WTC11 (cell line): ENCODE results near the gene VAV2. TPM values are rescaled to one million over a fixed set of nuclear protein-coding genes. Genes with fewer than 3 reads are reported as not detected.

Experiments used
- ATAC-seq: fragments of 200-7000 bp; cut with Tn5 transposase; 2 replicates; pipeline ENCODE4 v1.10.0; 2021; ENCODE audit warnings: mild to moderate bottlenecking, moderate library complexity
- CTCF ChIA-PET: fragments of 300-600 bp; sonication (Branson Sonifier 250); formaldehyde crosslinking; loops from one replicate; lab custom pipeline; 2021; ENCODE audit warnings: antibody characterized with exemption; lab: Charles Lee
- POLR2A ChIA-PET: fragments of 350-600 bp; sonication (Branson Sonifier 250); formaldehyde crosslinking; loops from one replicate; lab custom pipeline; 2021; ENCODE audit warnings: antibody characterized with exemption; lab: Charles Lee
- DNase-seq: peaks from one replicate; pipeline ENCODE4 v3.0.0; 2021; ENCODE audit warnings: low spot score
- H3K27ac Mint-ChIP-seq: 2 replicates; pipeline ENCODE4 v1.8.0; 2021; ENCODE audit warnings: mixed read lengths
- H3K27me3 Mint-ChIP-seq: 2 replicates; pipeline ENCODE4 v1.8.0; 2021; ENCODE audit warnings: low read depth, mild to moderate bottlenecking, moderate library complexity, mixed read lengths
- H3K36me3 Mint-ChIP-seq: 2 replicates; pipeline ENCODE4 v1.8.0; 2021; ENCODE audit warnings: mixed read lengths
- H3K4me1 Mint-ChIP-seq: 2 replicates; pipeline ENCODE4 v1.8.0; 2022; ENCODE audit warnings: mixed read lengths
- H3K4me3 Mint-ChIP-seq: 2 replicates; pipeline ENCODE4 v1.8.0; 2021; ENCODE audit warnings: mild to moderate bottlenecking, moderate library complexity, mixed read lengths
- H3K9me3 Mint-ChIP-seq: 2 replicates; pipeline ENCODE4 v1.8.0; 2021; ENCODE audit warnings: mixed read lengths
- ATF1 ChIP-seq: sonication (generic); formaldehyde crosslinking; IDR thresholded peaks from 2 replicates; pipeline ENCODE4 v1.8.1; 2023; ENCODE audit warnings: mild to moderate bottlenecking, moderate library complexity, missing genetic modification reagents
- CREB1 ChIP-seq: sonication (generic); formaldehyde crosslinking; IDR thresholded peaks from 2 replicates; pipeline ENCODE4 v1.8.0; 2023; ENCODE audit warnings: mild to moderate bottlenecking, missing genetic modification reagents
- CREM ChIP-seq: sonication (generic); formaldehyde crosslinking; IDR thresholded peaks from 2 replicates; pipeline ENCODE4 v1.8.1; 2022; ENCODE audit warnings: mild to moderate bottlenecking, missing genetic modification reagents, moderate library complexity
- E2F4 ChIP-seq: sonication (generic); formaldehyde crosslinking; IDR thresholded peaks from 2 replicates; pipeline ENCODE4 v1.8.1; 2022; ENCODE audit warnings: low read depth, mild to moderate bottlenecking, moderate library complexity, missing genetic modification reagents, borderline replicate concordance
- E2F5 ChIP-seq: sonication (generic); formaldehyde crosslinking; IDR thresholded peaks from 2 replicates; pipeline ENCODE4 v1.8.1; 2022; ENCODE audit warnings: mild to moderate bottlenecking, moderate library complexity, missing genetic modification reagents
- ESRRA ChIP-seq: sonication (generic); formaldehyde crosslinking; IDR thresholded peaks from 2 replicates; pipeline ENCODE4 v1.8.1; 2022; ENCODE audit warnings: mild to moderate bottlenecking, missing genetic modification reagents, borderline replicate concordance
- ETV6 ChIP-seq: sonication (generic); formaldehyde crosslinking; IDR thresholded peaks from 2 replicates; pipeline ENCODE4 v1.8.1; 2022; ENCODE audit warnings: mild to moderate bottlenecking, missing genetic modification reagents
- IRF1 ChIP-seq: sonication (generic); formaldehyde crosslinking; IDR thresholded peaks from 2 replicates; pipeline ENCODE4 v1.8.0; 2023; ENCODE audit warnings: missing genetic modification reagents
- NFYB ChIP-seq: sonication (generic); formaldehyde crosslinking; conservative IDR thresholded peaks from 2 replicates; pipeline ENCODE4 v1.8.0; 2022; ENCODE audit warnings: low read depth, missing genetic modification reagents
- NR2C2 ChIP-seq: sonication (generic); formaldehyde crosslinking; IDR thresholded peaks from 2 replicates; pipeline ENCODE4 v1.8.0; 2022; ENCODE audit warnings: mild to moderate bottlenecking, missing genetic modification reagents
- RORB ChIP-seq: fragments of 250-450 bp; sonication (Bioruptor Pico); IDR thresholded peaks from 2 replicates; pipeline ENCODE4 v1.9.0; 2021; ENCODE audit warnings: mild to moderate bottlenecking
- SMAD4 ChIP-seq: sonication (generic); formaldehyde crosslinking; IDR thresholded peaks from 2 replicates; pipeline ENCODE4 v1.8.0; 2022; ENCODE audit warnings: mild to moderate bottlenecking, missing genetic modification reagents
- SP1 ChIP-seq: sonication (generic); formaldehyde crosslinking; conservative IDR thresholded peaks from 2 replicates; pipeline ENCODE4 v1.8.1; 2022; ENCODE audit warnings: missing genetic modification reagents
- STAT6 ChIP-seq: sonication (generic); formaldehyde crosslinking; conservative IDR thresholded peaks from 2 replicates; pipeline ENCODE4 v1.8.1; 2023; ENCODE audit warnings: mild to moderate bottlenecking, low read depth, missing genetic modification reagents, moderate library complexity
- ZBTB43 ChIP-seq: sonication (generic); formaldehyde crosslinking; IDR thresholded peaks from 2 replicates; pipeline ENCODE4 v1.8.1; 2023; ENCODE audit warnings: mild to moderate bottlenecking, missing genetic modification reagents
- ZNF317 ChIP-seq: sonication (generic); formaldehyde crosslinking; IDR thresholded peaks from 2 replicates; pipeline ENCODE4 v1.8.1; 2023; ENCODE audit warnings: low read depth, mild to moderate bottlenecking, moderate library complexity, missing genetic modification reagents, borderline replicate concordance
- ZNF416 ChIP-seq: fragments of 250-450 bp; sonication (Bioruptor Pico); IDR thresholded peaks from 2 replicates; pipeline ENCODE4 v1.9.0; 2021; ENCODE audit warnings: mild to moderate bottlenecking, inconsistent platforms
- total RNA-seq: library from RNA; stranded (reverse); gene quantifications from 3 replicates; pipeline ENCODE4 v1.2.3, GENCODE V29; 2021
- TF ChIP-seq, protein P1 (sequence below): fragments of 250-450 bp; sonication (Bioruptor Pico); conservative IDR thresholded peaks from 2 replicates; pipeline ENCODE4 v1.9.0; 2021; ENCODE audit warnings: mild to moderate bottlenecking
- TF ChIP-seq, protein P2 (sequence below): sonication (generic); formaldehyde crosslinking; conservative IDR thresholded peaks from 2 replicates; pipeline ENCODE4 v1.8.1; 2022; ENCODE audit warnings: mild to moderate bottlenecking, missing genetic modification reagents
- TF ChIP-seq, protein P3 (sequence below): fragments of 200-600 bp; IDR thresholded peaks from 2 replicates; pipeline ENCODE4 v1.8.0; 2022; ENCODE audit warnings: antibody characterized with exemption

The VAV2 gene
- total RNA-seq, 1 experiment from 2014 or later = 39.7 TPM

- Mint-ChIP-seq H3K27ac (no peak overlapping the region), H3K36me3 (no peaks in the 10 kb centered on the region), H3K4me3 (no peak overlapping the region), H3K27me3 (no peaks in the 10 kb centered on the region), H3K9me3 (no peaks in the 10 kb centered on the region), H3K4me1 (peaks cover 26% of the 10 kb centered on the region)
- ATAC-seq (peak; percentile 27), DNase-seq (no peak)
- TF ChIP-seq, protein P1, sequence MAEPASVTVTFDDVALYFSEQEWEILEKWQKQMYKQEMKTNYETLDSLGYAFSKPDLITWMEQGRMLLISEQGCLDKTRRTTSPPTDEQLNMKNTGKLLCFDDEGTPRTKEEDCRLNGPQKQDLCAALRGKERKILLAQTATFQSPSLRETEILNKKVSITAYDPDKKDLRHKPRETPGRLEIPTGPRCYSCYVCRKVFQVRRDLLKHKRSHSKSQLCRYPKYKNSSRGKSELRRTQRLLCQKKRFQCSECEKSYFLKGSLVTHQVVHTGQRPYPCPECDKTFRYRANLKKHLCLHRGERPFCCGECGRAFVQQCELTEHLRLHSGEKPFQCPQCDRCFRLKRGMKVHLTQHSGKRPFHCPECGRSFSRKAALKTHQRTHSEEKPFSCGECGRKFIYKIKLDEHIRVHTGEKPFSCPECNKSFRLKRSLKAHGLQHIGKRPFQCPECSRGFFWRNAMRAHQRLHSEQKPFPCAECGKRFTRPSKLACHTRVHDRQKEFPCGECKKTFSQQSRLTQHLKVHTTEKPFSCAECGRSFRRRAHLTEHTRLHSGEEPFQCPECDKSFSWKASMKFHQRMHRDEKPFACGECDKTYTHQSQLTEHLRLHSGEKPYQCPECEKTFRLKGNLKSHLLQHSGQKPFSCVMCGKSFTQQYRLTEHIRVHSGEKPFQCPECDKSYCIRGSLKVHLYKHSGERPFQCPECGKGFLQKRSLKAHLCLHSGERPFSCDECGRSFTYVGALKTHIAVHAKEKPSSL = no peak
- TF ChIP-seq ETV6 (CRISPR knock-in tag) (no peak), IRF1 (no peak), ESRRA (CRISPR knock-in tag) (no peak), ZNF317 (CRISPR knock-in tag) (no peak), RORB (CRISPR knock-in tag) (no peak), ZBTB43 (no peak), SMAD4 (CRISPR knock-in tag) (no peak), CREM (CRISPR knock-in tag) (no peak), CREB1 (no peak), ATF1 (CRISPR knock-in tag) (no peak), NFYB (CRISPR knock-in tag) (no peak)
- TF ChIP-seq, protein P2, sequence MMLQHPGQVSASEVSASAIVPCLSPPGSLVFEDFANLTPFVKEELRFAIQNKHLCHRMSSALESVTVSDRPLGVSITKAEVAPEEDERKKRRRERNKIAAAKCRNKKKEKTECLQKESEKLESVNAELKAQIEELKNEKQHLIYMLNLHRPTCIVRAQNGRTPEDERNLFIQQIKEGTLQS (CRISPR knock-in tag) = no peak
- CTCF ChIA-PET = interaction anchor here (0.6 to 1.7 kb wide), 4 partner anchors 9 to 158 kb away, joined by 3 to 9 read pairs (median 4); no protein-coding TSS in a partner anchor
- POLR2A ChIA-PET = no interaction called here
Observed at GRCh38 chr9:133835262-133835901, 156.7 kb downstream of the VAV2 start.

DNA sequence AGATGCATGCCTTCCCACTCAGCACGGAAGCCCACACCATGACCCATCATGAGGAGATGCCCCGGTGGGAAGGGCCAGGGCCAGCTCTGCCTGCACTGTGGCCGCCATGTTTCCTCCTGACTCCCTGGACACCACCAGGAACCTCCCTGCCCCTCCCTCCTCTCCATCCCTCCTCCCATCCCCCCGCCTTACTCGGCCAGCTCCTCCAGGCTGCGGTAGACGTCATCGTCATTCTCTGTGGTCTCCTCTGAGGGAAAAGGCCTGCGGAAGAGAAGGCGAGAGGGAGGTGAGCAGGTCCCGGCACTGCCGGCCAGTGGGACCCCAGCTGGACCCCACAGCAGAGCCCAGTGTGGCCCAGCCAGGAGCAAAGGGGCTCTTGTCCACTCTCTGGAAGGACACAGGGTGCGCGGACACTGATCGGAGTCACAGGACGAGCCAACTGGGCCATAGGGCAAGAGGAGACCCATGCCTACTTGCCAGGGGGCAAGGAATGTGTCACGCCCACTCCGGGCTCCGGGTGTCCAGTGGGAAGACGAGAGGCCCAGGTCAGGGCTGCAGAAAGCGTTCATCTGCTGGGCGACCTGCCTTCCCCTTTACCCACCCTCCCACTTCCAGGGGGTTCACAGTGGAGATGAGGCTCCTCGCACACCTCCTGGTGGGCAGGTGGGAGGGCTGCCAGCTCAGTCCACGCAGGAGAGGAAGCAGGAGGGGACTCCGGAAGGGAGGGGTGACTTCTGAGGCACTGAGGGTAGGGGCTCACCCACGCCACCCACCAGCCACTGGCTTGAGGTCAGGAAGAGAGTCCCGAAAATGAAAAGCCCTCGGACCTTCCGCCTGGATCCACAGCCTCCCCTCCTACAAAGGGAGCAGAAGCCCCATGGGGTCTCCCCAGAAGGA, 157.8 kb downstream of the VAV2 start:
- Mint-ChIP-seq H3K4me1 (peaks cover 16% of the 10 kb centered on the region), H3K27ac (no peak overlapping the region), H3K36me3 (no peaks in the 10 kb centered on the region), H3K27me3 (no peaks in the 10 kb centered on the region), H3K9me3 (no peaks in the 10 kb centered on the region), H3K4me3 (no peak overlapping the region)
- POLR2A ChIA-PET = interaction anchor here (1.3 kb wide), 1 partner anchor 40 kb away, joined by 3 read pairs; no protein-coding TSS in a partner anchor
- CTCF ChIA-PET = interaction anchor here (0.6 to 1.7 kb wide), 3 partner anchors 8 to 159 kb away, joined by 3 to 9 read pairs (median 4); no protein-coding TSS in a partner anchor
- no peak for ATAC-seq
- DNase-seq = no peak
- no peak for TF ChIP-seq E2F4 (CRISPR knock-in tag)
- no peak for TF ChIP-seq E2F5 (CRISPR knock-in tag)
- TF ChIP-seq NR2C2 = no peak
- TF ChIP-seq SP1 (CRISPR knock-in tag) = no peak
- TF ChIP-seq ZNF416 (CRISPR knock-in tag) = no peak
- TF ChIP-seq STAT6 (CRISPR knock-in tag) = no peak
- TF ChIP-seq, protein P3, sequence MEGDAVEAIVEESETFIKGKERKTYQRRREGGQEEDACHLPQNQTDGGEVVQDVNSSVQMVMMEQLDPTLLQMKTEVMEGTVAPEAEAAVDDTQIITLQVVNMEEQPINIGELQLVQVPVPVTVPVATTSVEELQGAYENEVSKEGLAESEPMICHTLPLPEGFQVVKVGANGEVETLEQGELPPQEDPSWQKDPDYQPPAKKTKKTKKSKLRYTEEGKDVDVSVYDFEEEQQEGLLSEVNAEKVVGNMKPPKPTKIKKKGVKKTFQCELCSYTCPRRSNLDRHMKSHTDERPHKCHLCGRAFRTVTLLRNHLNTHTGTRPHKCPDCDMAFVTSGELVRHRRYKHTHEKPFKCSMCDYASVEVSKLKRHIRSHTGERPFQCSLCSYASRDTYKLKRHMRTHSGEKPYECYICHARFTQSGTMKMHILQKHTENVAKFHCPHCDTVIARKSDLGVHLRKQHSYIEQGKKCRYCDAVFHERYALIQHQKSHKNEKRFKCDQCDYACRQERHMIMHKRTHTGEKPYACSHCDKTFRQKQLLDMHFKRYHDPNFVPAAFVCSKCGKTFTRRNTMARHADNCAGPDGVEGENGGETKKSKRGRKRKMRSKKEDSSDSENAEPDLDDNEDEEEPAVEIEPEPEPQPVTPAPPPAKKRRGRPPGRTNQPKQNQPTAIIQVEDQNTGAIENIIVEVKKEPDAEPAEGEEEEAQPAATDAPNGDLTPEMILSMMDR = no peak
